ENCODE data around the gene ARFIP1.

- TF ChIP-seq POLR2AphosphoS5 (IDR thresholded peaks at IDR 0.05; ENCODE audit: low read depth, low read length), result no peak
- no peak for TF ChIP-seq TAF1 (IDR thresholded peaks at IDR 0.05; ENCODE audit: borderline replicate concordance, insufficient read depth, low read length)
- TF ChIP-seq SIN3A (IDR thresholded peaks at IDR 0.05; ENCODE audit: borderline replicate concordance, insufficient read depth, low read length), result no peak
- TF ChIP-seq REST (IDR thresholded peaks at IDR 0.05; ENCODE audit: insufficient read depth in 1 of 2, low read depth in 2 of 2, low read length in 2 of 2), result no peak
These were observed 68.8 kb downstream of the ARFIP1 start for GRCh38 chr4:152848508-152848907.

All from PFSK-1 (cell line).